Posterior cingulate gyrus (tissue), 11 donors: Measurements from ENCODE around the gene APC2.

ENCODE experiments used
- DNase-seq, 10 donors: peaks; one replicate each; pipeline versions ENCODE4 v3.0.0 to v3.0.0-alpha.2; 2020 to 2021; ENCODE audit warnings: mixed read lengths in 3 of 10
- intact Hi-C: fragments of 100-400 bp; cut with DNase I; formaldehyde crosslinking; loops from one replicate; pipeline ENCODE4 v1.15.1; 2023

Gene APC2

DNA sequence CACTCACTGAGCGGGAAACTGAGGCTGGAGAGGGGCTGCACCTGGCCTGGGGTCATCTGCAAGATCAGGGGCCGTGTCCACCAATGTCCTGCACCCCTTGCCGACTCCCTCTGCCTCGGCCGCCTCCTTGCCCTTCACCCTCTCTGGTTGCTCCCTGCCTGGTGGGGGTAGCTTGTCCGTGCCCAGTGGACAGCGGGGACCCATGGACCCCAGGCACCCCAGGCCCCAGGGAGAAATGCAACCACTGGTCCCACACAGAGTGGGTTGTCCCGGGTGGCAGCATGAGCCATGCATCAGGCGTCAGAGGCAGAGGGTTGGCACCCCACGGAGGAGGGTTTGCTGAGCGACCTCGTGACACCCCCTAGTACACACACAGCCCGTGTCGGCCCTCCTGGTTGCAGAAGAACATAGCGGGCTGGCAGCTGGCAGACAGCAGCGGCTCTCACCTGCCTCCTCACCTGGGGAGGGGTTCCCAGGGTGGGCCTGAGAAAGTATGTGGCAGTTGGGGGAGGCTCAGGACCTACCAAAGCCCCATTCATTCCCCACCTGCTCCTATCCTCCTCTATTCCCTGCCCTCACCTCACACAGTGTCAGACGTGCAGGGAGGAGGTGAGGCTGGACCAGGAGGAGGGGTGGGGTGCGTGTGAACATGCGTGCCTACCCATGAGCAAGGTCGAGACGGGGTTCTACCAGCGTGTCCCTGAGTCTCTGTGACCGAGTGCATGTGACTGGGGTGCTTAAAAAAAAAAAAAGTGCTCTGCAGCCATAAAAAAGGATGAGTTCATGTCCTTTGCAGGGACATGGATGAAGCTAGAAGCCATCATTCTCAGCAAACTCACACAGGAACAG, 54.2 kb downstream of the APC2 start:
- no peak for DNase-seq
- intact Hi-C loops: no loop called here

DNA sequence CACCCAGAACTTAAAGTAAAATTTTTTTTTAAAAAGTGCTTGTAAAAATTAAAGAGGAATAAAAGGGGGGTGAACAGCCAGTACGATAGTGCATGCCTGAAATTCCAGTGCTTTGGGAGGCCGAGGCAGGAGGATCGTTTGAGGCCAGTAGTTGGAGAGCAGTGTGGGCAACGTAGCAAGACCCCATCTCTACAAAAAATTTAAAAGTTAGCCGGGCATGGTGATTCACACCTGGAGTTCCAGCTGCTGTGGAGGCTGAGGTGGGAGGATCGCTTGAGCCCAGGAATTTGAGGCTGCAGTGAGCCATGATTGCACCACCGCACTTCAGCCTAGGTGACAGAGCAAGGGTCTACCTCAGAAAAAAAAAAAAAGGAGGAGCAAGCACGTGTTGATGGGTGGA, 55.1 kb downstream of the APC2 start:
- intact Hi-C loops: no loop called here
- no peak for DNase-seq

DNA sequence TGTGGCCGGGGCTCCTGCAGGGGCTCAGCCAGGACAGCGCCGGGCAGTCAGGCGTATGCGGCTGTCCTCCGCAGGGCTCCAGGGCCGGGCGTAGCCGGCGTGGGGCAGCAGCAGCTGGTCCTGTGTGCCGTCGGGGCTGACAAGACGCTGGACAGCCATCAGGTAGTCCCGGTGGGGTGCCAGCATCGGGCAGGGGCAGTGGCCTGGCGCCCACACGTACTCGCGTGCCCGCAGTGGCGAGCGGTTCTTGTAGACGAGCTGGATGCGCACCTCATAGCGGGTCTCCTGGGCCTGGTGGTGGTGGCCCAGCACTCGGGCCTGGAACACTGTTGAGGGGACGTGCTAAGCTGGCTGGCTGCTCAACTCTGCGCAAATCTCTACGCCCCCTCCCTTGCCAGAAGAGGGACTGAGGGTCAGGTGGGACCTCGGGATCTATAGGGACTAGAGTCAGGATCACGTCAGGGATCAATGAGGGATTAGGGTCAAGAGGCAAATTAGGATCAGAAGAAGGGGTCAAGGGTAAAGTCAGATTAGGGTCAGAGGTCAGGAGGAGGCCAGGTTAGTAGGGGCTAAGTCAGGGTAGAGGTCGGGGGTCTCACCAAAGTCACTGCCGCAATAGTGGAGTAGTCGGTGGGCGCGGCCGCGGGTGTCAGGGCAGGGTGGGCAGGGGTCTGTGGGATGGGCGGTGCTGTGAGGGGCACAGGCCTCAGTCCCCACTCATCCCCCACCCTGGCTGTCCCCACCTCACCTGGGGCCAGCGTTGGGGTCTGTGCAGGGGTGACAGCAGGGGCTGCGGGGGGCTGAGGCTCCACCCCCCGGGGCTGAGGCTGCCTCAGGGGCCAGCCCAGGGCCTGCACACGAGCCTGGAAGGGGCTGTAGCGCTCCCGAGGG, 56.3 kb downstream of the APC2 start:
- intact Hi-C loops: no loop called here
- DNase-seq: peak in 1 of 10 donors; percentile 81

DNA sequence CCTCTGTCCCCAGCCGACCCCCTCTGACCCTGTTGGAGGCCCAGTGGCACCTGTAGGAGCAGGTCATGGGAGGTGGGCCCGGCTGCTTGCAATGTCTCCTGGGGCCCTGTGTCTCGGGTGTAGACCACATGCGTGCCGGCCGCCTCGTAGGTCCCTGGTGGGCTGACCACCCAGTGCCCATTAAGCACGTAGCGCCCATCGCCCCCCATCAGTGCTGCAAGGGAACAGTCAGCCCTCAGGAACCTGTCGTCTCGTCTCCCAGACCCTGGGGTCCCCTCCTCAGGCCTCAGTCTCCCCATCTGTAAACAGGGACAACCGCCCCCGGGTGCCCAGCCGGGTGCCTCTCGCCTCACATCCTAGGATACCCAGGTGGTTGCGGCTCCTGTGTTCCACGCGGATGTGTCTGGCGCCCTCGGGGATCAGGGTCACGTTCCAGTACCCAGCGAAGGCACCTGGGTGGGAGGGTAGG, 57.3 kb downstream of the APC2 start:
- intact Hi-C loops: loop anchor here (1.0 kb wide), 1 partner anchor 28 kb away; the partner anchor contains the start of gene C19orf25
- DNase-seq: no peak

DNA sequence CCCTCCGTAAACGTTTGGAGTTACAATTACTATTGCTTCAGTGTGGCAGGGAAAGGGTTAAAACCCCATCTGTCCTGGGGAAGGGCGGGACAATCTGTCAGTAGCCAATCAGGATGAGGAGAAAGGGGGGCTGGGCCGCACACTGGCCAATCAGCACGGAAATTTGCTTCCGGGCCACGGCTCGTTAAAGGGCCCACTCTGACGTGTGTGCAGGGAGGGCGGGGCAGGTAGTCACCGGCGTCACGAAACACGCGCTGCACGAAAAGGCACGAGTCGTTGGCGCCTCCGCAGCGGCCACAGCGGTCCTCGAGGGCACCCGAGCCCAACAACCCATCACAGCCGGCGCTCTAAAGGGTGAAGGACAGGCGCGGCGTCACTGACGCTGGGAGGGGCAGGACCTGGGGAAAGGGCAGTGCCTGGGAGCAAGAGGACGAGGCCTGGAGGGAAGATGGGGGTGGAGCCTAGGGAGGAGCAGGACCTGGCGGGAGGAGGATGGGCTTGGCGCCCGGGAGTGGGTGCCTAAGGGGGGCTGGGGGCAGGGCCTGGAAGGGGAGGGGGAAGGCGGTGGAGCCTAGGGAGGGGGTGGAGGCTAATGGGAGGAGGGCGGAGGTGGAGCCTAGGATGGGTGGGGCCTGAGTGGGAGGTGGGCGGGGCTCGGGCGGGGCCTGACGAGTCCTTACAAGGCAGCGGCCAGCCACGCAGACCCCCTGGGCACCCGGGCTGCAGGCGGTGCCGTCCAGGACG, 58.0 kb downstream of the APC2 start:
- intact Hi-C loops: loop anchor here (1.0 kb wide), 1 partner anchor 29 kb away; the partner anchor contains the start of gene C19orf25
- DNase-seq: peak; percentile 86 to 99 (median 92)

DNA sequence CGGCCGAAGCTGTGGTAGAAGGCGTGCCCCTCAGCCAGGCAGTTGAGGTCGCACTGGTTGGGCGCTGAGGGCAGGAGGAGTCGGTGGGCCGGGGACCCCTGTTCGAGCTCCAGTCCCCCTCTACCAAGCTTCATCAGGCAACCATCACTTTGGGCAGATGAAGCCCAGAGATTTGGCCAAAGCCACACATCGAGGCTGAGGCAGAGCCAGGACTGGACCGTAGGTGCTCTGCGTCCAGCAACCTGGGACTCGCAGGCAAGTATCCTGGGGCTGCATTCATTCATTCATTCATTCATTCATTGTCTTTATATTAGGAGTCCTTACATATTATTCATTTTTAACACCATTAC, 58.6 kb downstream of the APC2 start:
- intact Hi-C loops: no loop called here

DNA sequence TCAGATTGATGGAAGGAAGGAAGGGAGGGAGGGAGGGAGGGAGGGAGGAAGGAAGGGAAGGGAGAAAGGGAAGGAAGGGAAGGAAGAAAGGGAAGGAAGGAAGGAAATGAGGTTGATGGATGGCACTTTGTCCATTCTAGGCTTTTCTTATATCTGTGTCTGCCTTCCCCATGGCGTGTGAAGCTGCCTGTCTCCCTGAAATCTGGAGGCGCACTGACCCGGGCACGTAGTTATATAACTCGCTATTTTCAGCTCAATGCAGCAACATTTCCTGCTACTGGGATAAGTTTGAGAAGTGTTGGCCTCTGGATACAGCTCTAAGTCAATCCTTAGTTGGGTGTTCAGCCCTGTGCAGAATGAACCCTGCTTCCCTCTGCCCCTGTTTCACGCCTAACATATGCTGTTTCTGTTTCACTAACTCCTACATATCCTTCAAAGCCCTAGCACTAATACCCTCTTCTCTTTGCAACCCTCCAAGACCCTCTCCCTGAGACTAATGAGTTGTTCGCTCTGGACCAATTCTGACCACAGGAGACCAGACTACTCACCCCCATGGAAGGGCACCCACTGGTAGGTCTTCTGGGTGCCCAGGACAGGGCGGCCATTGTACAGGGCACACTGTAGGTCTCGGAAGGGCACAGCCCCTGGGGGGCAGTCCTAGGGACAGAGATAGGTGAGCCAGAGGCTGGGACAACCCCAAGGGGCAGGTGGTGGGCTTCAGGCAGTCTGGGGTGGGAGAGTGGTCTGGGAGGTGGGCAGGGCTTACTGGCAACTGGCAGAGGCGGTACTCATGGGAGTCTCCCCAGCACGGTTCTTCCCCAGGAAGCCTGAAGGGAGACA, 59.9 kb downstream of the APC2 start:
- intact Hi-C loops: no loop called here
- DNase-seq: no peak

More for the DNA sequence above, 58.6 kb downstream of the APC2 start:
- DNase-seq: no peak

DNA sequence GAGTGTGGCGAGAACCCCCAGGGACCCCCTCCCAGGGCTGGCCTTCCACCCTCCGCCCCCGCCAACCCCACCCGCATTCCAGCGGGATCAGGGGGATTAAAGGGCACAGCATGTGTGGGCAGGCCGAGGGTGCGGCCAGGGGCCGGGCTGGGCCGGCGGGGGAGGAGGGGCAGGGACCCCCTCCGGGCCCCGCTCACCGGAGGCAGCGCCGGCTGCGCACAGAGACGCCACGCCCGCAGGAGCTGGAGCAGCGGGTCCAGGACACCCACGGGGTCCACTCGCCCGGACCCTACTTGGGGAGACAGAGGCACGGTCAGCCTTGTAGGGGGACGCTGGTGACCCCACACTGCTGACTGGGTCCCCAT, 60.5 kb downstream of the APC2 start:
- intact Hi-C loops: no loop called here
- DNase-seq: no peak

DNA sequence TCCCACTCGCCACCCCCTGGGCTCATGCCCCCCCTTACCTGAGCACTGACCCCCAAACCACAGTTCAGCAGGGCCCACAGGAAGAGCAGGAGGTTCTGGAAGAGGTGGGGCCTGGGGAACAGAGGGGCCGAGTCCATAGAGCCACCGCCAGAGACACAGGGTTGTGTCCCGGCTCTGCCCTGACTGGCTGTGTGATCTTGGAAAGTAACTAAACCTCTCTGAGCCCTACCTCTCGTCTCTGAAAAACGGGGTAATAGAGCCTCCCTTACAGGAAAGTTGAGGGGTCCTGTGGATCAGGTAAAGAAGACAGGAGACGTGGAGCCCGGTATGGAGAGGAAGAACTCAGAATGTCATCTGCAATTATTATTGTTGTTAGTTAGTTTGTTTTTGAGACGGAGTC, 60.9 kb downstream of the APC2 start:
- intact Hi-C loops: no loop called here
- no peak for DNase-seq

DNA sequence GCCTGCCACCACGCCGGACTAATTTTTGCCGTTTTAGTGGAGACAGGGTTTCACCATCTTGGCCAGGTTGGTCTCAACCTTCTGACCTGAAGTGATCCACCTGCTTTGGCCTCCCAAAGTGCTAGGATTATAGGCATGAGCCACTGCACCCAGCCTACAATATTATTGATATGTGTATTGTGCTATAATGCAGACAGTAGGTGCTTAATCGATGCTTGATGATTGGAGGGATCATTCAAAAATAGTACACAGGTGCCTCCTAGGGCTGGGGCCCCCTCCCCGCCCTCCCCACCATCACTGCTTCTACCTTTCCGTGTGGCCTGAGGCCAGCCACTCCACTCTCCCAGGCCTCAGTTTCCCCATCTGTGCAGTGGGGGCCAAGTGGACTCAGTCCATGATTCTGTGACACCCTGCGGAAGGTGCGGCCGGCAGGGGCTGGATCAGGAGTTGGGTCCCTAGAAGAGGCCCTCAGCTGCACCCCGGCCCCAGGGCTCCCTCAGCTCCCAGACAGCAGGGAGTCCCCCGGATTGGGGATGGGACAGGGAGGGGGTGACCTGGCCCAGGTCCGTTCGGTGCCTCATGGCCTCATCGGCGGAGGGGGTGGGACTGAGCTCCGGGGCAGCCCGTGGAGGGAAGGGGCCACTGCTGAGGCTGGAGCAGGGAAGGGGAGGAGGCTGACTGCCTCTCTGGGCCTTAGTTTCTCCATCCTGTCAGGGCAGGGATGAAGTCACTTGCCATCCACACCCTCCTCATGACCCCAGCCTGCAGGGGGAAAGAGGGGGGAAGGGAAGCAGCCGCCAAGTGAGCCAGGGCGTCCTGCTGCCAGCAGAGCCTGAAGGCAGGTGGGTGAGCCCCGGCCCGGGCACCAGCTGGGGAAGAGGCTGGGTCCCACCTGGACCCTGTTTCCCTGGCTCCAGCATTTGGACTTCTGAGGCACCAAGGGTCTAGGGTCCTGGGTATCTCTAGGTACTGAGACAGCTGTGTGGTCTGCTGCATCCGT, 61.7 kb downstream of the APC2 start:
- no peak for DNase-seq
- intact Hi-C loops: no loop called here

DNA sequence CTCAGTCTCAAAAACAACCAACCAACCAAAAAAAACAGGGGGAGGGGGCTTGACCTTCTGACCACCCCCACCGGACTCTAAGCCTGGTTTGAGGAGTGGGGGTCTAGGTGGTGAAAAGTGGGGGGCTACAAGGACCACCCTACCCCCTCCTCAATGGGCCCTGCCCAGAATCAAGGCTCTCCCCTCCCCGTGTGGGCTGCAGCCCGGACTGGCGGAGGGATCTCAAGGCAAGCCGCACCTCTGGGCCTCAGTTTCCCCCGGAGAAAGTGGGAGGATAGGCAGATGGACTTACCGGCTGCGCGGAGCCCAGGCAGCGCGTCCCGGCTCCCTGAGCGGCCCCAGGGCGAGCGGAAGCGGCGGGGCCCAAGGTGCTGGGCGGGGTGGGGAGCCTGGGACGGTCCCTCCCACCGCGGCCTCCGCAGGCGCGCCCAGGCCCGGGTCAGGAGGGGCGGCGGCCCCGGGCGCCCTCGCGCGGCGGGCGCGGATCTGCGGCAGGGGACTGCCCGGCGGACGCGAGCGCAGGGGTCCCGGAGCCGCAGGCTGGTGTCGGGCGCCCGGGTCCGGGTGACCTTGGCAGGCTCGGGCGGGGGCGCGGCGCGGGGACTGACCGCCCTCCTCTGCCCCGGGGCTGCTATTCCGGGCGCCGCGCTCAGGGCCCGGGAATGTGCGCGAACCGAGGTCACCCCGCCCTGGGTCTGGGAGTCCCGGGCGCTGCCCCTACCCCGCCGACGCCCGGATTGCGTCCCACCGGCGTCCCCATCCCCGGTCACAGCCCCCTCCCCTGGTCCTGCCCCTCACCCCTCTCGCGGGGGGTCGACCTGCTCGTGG, 63.0 kb downstream of the APC2 start, which contains the start of gene ADAMTSL5:
Gene ADAMTSL5 (minus strand): TSS at position 349 of the 828 bp plus-strand sequence. CDS start 2,076 bp downstream, outside the sequence.
- intact Hi-C loops: no loop called here
- no peak for DNase-seq

DNA sequence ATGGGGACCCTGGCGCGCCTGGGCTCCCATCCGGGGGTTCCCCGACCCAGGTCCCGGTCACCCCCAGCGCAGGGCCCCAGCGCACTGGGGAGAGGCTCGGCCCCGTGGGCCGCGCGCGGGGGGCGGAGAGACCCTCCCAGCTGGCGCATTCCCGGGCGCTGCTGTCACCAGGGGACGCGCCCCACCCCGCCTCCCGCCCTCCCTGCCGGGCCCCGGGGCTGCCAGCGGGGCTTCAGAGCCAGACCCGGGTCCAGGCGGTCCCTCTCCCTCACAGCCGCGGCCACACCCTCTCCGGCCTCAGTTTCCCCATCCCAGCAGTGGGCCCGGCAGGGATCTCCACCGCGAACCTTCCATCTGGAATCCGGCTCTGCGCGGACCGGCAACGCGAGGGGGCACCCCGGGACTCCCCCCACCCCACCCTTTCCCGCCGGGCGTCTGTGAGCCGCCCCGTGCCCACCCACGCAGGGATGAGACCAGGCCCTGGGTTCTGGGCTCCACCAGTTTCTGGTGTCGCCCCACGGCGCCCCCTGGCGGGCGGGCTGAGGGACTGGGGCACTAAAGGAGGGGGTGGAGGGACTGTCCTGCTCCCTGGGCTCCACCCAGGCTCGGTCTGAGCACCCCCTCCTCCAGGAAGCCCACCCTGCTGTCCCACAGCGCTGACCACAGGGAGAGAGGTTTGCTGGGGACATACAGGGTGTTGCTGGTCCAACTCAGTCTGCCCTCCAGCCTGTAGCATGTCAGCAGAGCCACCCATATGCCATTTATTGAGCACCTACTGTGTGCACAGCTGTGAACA, 63.8 kb downstream of the APC2 start:
- no peak for DNase-seq
- intact Hi-C loops: no loop called here

DNA sequence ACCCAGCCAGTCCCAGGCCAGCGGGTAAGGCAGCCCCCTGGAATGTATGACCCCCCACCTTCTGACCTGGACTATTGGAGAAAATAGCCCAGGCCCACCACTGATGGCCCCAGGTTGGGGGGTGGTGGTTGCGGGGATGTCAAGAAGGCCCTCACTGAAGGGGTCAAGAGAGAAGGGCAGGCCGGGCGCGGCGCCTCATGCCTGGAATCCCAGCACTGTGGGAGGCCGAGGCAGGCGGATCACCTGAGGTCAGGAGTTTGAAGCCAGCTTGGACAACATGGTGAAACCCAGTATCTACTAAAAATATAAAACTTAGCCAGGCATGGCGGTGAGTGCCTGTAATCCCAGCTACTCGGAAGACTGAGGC, 64.4 kb downstream of the APC2 start:
- intact Hi-C loops: no loop called here
- no peak for DNase-seq

DNA sequence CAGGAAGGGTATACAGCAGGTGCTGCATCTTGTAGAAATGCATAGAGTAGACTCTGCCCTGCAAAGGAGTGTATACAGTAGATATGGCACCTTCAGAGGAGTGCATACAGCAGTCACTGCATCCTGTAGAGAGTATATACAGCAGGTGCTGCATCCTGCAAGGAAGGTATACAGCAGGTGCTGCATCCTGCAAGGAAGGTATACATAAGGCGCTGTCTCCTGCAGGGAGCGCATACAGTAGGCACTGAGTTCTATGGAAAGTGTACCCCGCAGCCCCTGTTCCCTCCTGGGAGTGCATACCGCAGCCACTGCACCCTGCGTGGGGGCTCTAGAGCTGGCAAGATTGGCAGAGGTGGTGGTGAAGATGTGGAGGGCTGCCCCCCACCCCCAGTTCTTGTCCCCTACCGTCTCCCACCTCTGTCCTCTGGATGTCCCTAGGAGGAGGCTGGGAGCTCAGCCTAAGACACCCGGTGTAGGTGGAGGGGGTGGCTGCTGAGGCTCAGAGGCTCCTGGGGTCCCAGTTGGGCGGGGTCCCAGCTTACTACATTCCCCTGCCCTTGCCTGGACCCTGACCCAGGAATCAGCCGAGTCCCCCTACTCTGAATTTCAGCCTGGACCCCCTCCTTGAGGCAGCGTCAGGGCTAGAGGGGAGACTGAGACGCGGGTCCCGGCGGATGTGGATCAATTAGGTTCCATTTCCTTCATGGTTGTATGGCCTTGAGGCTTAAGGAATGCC, 65.2 kb downstream of the APC2 start:
- intact Hi-C loops: no loop called here
- DNase-seq: no peak

DNA sequence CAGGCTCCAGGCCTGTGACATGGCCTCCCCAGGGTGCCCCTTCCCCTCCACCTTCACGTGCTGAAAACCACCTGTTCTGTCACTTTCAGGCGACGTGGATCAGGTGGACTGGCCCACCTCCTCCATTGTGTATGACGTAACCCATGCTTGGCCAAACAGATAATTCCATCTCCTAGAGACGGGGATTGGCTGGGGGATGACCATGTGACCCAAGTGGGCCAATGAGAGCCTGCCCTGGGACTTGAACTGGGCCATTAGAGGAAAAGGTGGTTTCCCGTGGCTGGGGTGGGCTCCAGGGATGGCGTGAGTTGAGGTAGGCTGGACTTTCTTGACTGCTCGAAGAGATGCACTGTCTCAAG, 66.5 kb downstream of the APC2 start:
- DNase-seq: no peak
- intact Hi-C loops: no loop called here

DNA sequence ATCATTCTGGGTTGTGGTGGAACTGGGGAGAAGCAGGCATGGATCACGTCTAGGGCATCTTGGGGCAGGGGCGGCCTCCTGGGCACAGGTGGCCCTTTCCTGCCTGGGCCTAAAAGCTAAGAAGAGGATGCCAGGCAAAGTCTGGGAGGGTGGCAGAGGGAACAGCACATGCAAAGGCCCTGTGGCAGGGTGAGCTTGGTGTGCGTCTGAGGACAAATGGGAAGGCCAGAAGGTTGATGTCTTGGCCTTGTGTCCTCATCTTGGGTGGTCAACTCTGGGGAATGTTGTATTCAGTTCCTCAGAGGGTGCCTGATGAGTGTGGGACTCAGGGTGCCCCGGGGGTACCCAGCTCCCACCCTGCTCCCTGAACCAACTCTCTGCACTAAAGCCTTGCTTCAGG, 68.5 kb downstream of the APC2 start:
- intact Hi-C loops: no loop called here
- no peak for DNase-seq
